HepG2 (cell line): ENCODE measurements around the gene MAFF. TPM values are rescaled to one million over a fixed set of nuclear protein-coding genes. Genes with fewer than 3 reads are reported as not detected.

Experiments
- CEBPB ChIP-seq: IDR thresholded peaks from 2 replicates; pipeline ENCODE4 v1.6.1; 2011; ENCODE audit warnings: low read depth, low read length, improper control_type of control experiment, borderline replicate concordance
- HDAC6 ChIP-seq: fragments of 200-600 bp; sonication (generic); IDR thresholded peaks from 2 replicates; pipeline ENCODE4 v1.7.0; 2017; ENCODE audit warnings: mild to moderate bottlenecking, antibody characterized with exemption, low read length, low read depth
- HOXA9 ChIP-seq: sonication (generic); formaldehyde crosslinking; IDR thresholded peaks from 2 replicates; pipeline ENCODE4 v1.8.1; 2022; ENCODE audit warnings: missing genetic modification reagents, mild to moderate bottlenecking, moderate library complexity, borderline replicate concordance
- KDM2A ChIP-seq: sonication (generic); formaldehyde crosslinking; IDR thresholded peaks from 2 replicates; pipeline ENCODE4 v1.4.0; 2020; ENCODE audit warnings: low read depth, missing genetic modification reagents, borderline replicate concordance
- LCORL ChIP-seq, 2 experiments: fragments of 450-650 bp in 1 of 2; sonication (generic) in 1 of 2; formaldehyde crosslinking in 1 of 2; IDR thresholded peaks; 2 replicates each; pipeline versions ENCODE4 v1.5.0 to v1.6.1; 2017 to 2020; ENCODE audit warnings: antibody characterized with exemption in 1 of 2, missing genetic modification reagents in 1 of 2
- MAF1 ChIP-seq: sonication (generic); formaldehyde crosslinking; IDR thresholded peaks from 2 replicates; pipeline ENCODE4 v1.5.0; 2020; ENCODE audit warnings: missing genetic modification reagents, borderline replicate concordance
- PCBP2 ChIP-seq: fragments of 200-400 bp; formaldehyde crosslinking; optimal IDR thresholded peaks from 2 replicates; pipeline ENCODE3; 2018; ENCODE audit warnings: low read length, low read depth; ENCODE audit not compliant: poor library complexity, severe bottlenecking
- RBM22 ChIP-seq: fragments of 200-400 bp; formaldehyde crosslinking; optimal IDR thresholded peaks from 2 replicates; pipeline ENCODE3; 2017; ENCODE audit warnings: mild to moderate bottlenecking, low read length, moderate library complexity
- SKI ChIP-seq: fragments of 450-650 bp; IDR thresholded peaks from one replicate; pipeline ENCODE4 v1.6.1; 2018; ENCODE audit warnings: mild to moderate bottlenecking; ENCODE audit not compliant: partially characterized antibody
- SP4 ChIP-seq: sonication (generic); formaldehyde crosslinking; IDR thresholded peaks from 2 replicates; pipeline ENCODE4 v1.8.1; 2023; ENCODE audit warnings: mild to moderate bottlenecking, missing genetic modification reagents
- WIZ ChIP-seq: sonication (generic); formaldehyde crosslinking; IDR thresholded peaks from 2 replicates; pipeline ENCODE4 v1.5.1; 2020; ENCODE audit warnings: mild to moderate bottlenecking, missing genetic modification reagents
- ZNF33B ChIP-seq: sonication (generic); formaldehyde crosslinking; IDR thresholded peaks from 2 replicates; pipeline ENCODE4 v1.5.1; 2020; ENCODE audit warnings: mild to moderate bottlenecking, missing genetic modification reagents
- ZNF460 ChIP-seq: sonication (generic); formaldehyde crosslinking; IDR thresholded peaks from 2 replicates; pipeline ENCODE4 v1.5.1; 2020; ENCODE audit warnings: missing genetic modification reagents, mild to moderate bottlenecking, borderline replicate concordance
- ZNF562 ChIP-seq: sonication (generic); formaldehyde crosslinking; IDR thresholded peaks from 2 replicates; pipeline ENCODE4 v1.8.0; 2022; ENCODE audit warnings: missing genetic modification reagents, borderline replicate concordance
- ZNF564 ChIP-seq: sonication (generic); formaldehyde crosslinking; IDR thresholded peaks from 2 replicates; pipeline ENCODE4 v1.8.1; 2023; ENCODE audit warnings: mild to moderate bottlenecking, missing genetic modification reagents
- ZNF607 ChIP-seq: sonication (generic); formaldehyde crosslinking; IDR thresholded peaks from 2 replicates; pipeline ENCODE4 v1.5.1; 2020; ENCODE audit warnings: missing genetic modification reagents, mild to moderate bottlenecking, borderline replicate concordance
- ZNF615 ChIP-seq: sonication (generic); formaldehyde crosslinking; IDR thresholded peaks from 2 replicates; pipeline ENCODE4 v1.5.0; 2020; ENCODE audit warnings: mild to moderate bottlenecking, missing genetic modification reagents, borderline replicate concordance
- ZNF75D ChIP-seq: sonication (generic); formaldehyde crosslinking; IDR thresholded peaks from 2 replicates; pipeline ENCODE4 v1.8.1; 2023; ENCODE audit warnings: missing genetic modification reagents, mild to moderate bottlenecking, borderline replicate concordance
- polyA plus RNA-seq, 8 experiments: library from polyadenylated mRNA; depleted of rRNA in 3 of 8; stranded (reverse) in 7 of 8; unstranded in 1 of 8; fragments of >200 nt; fragmentation: Illumina TruSeq in 4 of 8; extraction: Trizol in 4 of 8; gene quantifications; 2 replicates each; pipeline versions ENCODE4 v1.2.1 to v1.2.3, GENCODE V29; 2011 to 2016; ENCODE audit warnings: low read depth in 4 of 8, missing spikeins in 1 of 8, mixed read lengths in 1 of 8; ENCODE audit not compliant: insufficient read depth in 1 of 8
- total RNA-seq, 5 experiments: library from RNA; depleted of rRNA; stranded (reverse); fragments of >200 nt; fragmentation: Illumina TruSeq; extraction: Trizol; gene quantifications; 2 replicates each; pipeline ENCODE4 v1.2.3, GENCODE V29; 2016; ENCODE audit warnings: low read depth in 1 of 5
- TF ChIP-seq, protein P1 (sequence below), 2 experiments: sonication (generic) in 1 of 2; formaldehyde crosslinking in 1 of 2; IDR thresholded peaks; 2 replicates each; pipeline versions ENCODE4 v1.6.1 to v1.9.0; 2014 to 2022; ENCODE audit warnings: antibody characterized with exemption in 1 of 2, borderline replicate concordance in 1 of 2, inconsistent platforms in 1 of 2, low read depth in 1 of 2, missing genetic modification reagents in 1 of 2
- TF ChIP-seq, protein P2 (sequence below): IDR thresholded peaks from 2 replicates; pipeline ENCODE4 v1.6.1; 2016
- TF ChIP-seq, protein P3 (sequence below): sonication (generic); formaldehyde crosslinking; IDR thresholded peaks from 2 replicates; pipeline ENCODE4 v1.9.0; 2022; ENCODE audit warnings: low read depth, missing genetic modification reagents

MAFF gene
- total and polyA plus RNA-seq, 2 of the 13 experiments (the other 11 are each of a cell fraction or from before 2014, with no cell fraction given): 5.4 to 14.3 TPM

DNA sequence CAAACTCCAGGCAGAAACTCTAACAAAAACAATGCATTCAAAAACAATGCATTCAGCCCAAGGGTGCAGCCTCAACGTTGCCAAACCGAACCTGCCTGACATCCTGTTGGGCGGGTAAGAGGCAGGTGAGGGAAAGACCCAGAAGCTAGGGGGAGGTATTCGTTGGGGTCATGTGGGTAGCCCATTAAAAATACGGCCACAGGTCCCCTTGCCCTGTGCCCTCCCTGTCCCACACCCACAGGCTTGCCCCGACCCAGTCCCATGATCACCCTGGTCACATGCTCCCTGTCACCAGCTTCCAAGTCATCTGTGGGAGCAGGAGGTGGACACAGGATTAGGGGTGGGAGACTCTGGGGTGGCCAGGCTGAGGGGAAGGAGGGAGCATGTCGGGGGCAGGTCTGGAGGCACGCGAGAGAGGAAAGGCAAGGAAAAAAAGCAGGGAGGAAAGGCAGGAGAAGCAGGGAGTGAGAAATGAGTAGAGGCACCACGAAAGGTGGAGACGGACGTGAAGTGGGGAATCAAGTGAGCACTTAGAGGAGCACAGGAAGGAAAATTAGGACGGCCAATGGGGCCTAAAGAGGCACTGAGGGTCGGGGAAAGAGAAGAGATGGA, 20.8 kb upstream of the MAFF start (continued):
- TF ChIP-seq ZNF615 (CRISPR knock-in tag) (no peak), KDM2A (CRISPR knock-in tag) (peak; percentile 25; the same call in 1 of the 2 replicates), ZNF460 (CRISPR knock-in tag) (no peak), ZNF564 (CRISPR knock-in tag) (no peak), ZNF33B (no peak), WIZ (CRISPR knock-in tag) (no peak), ZNF75D (CRISPR knock-in tag) (0 out of 2 replicates have a peak, but pooled peaks have one; percentile 39), CEBPB (no peak), HOXA9 (CRISPR knock-in tag) (no peak), RBM22 (no peak), HDAC6 (no peak), ZNF607 (peak; percentile 36; the same call in 1 of the 2 replicates), MAF1 (CRISPR knock-in tag) (no peak), LCORL (IDR thresholded peaks at IDR 0.05) (0 out of 2 replicates have a peak, but pooled peaks have one; percentile 19), LCORL (CRISPR knock-in tag; IDR thresholded peaks at IDR 0.05) (no peak; the same call in 1 of the 2 replicates), SP4 (CRISPR knock-in tag) (0 out of 2 replicates have a peak, but pooled peaks have one; percentile 28), PCBP2 (peak; percentile 48), SKI (no peak), ZNF562 (CRISPR knock-in tag) (no peak)
- TF ChIP-seq, protein P1, sequence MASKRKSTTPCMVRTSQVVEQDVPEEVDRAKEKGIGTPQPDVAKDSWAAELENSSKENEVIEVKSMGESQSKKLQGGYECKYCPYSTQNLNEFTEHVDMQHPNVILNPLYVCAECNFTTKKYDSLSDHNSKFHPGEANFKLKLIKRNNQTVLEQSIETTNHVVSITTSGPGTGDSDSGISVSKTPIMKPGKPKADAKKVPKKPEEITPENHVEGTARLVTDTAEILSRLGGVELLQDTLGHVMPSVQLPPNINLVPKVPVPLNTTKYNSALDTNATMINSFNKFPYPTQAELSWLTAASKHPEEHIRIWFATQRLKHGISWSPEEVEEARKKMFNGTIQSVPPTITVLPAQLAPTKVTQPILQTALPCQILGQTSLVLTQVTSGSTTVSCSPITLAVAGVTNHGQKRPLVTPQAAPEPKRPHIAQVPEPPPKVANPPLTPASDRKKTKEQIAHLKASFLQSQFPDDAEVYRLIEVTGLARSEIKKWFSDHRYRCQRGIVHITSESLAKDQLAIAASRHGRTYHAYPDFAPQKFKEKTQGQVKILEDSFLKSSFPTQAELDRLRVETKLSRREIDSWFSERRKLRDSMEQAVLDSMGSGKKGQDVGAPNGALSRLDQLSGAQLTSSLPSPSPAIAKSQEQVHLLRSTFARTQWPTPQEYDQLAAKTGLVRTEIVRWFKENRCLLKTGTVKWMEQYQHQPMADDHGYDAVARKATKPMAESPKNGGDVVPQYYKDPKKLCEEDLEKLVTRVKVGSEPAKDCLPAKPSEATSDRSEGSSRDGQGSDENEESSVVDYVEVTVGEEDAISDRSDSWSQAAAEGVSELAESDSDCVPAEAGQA (IDR thresholded peaks at IDR 0.05; ENCODE audit: low read depth): no peak
- TF ChIP-seq, protein P1 (CRISPR knock-in tag; IDR thresholded peaks at IDR 0.05; ENCODE audit: borderline replicate concordance): no peak
- TF ChIP-seq, protein P2, sequence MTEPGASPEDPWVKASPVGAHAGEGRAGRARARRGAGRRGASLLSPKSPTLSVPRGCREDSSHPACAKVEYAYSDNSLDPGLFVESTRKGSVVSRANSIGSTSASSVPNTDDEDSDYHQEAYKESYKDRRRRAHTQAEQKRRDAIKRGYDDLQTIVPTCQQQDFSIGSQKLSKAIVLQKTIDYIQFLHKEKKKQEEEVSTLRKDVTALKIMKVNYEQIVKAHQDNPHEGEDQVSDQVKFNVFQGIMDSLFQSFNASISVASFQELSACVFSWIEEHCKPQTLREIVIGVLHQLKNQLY (CRISPR knock-in tag): 0 out of 2 replicates have a peak, but pooled peaks have one; percentile 13
- TF ChIP-seq, protein P3, sequence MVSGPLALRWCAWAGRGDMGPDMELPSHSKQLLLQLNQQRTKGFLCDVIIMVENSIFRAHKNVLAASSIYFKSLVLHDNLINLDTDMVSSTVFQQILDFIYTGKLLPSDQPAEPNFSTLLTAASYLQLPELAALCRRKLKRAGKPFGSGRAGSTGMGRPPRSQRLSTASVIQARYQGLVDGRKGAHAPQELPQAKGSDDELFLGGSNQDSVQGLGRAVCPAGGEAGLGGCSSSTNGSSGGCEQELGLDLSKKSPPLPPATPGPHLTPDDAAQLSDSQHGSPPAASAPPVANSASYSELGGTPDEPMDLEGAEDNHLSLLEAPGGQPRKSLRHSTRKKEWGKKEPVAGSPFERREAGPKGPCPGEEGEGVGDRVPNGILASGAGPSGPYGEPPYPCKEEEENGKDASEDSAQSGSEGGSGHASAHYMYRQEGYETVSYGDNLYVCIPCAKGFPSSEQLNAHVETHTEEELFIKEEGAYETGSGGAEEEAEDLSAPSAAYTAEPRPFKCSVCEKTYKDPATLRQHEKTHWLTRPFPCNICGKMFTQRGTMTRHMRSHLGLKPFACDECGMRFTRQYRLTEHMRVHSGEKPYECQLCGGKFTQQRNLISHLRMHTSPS (CRISPR knock-in tag): no peak
